ENCODE results near the gene KRT78. TPM values are rescaled to one million over a fixed set of nuclear protein-coding genes. Genes with fewer than 3 reads are reported as not detected.

The KRT78 gene
- total RNA-seq, 1 donor from 2014 or later: not detected

DNA sequence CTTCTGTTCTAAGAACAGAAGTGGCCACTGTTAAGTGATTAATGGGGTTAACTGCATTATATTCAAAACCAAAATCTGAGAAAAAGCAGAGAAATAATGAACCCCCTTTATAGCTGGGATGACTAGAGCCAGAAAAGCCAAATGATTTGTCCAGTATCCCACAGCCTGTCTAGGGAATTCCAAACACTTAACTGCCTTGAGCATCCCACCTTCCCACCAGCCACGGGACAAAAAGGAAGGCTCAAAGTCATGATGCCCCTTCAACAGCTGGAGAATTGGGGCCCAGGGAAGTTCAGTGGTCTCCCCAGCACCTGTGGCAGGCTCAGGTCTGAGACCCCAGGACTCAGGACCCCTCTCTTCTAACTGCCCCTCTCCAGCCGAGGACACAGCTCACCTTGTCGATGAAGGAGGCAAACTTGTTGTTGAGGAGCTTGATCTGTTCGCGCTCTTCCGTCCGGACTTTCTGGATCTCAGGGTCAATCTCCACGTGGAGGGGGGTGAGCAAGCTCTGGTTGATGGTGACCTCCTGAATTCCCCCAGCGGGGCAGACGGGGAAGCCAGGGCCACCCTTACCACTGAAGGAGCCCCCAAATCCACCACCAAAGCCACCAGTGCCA, 35.5 kb downstream of the KRT78 start:
- H3K4me3 Mint-ChIP-seq (ENCODE audit: low read depth): no peak overlapping the region
- H3K9me3 Mint-ChIP-seq (ENCODE audit: low read depth): no peaks in the 10 kb centered on the region
- peaks cover 41% of the 10 kb centered on the region for H3K27me3 Mint-ChIP-seq
- H3K4me1 Mint-ChIP-seq (ENCODE audit: low read depth): peaks cover 21% of the 10 kb centered on the region
- H3K36me3 Mint-ChIP-seq (ENCODE audit: insufficient read depth): no peaks in the 10 kb centered on the region
- TF ChIP-seq, protein P1, sequence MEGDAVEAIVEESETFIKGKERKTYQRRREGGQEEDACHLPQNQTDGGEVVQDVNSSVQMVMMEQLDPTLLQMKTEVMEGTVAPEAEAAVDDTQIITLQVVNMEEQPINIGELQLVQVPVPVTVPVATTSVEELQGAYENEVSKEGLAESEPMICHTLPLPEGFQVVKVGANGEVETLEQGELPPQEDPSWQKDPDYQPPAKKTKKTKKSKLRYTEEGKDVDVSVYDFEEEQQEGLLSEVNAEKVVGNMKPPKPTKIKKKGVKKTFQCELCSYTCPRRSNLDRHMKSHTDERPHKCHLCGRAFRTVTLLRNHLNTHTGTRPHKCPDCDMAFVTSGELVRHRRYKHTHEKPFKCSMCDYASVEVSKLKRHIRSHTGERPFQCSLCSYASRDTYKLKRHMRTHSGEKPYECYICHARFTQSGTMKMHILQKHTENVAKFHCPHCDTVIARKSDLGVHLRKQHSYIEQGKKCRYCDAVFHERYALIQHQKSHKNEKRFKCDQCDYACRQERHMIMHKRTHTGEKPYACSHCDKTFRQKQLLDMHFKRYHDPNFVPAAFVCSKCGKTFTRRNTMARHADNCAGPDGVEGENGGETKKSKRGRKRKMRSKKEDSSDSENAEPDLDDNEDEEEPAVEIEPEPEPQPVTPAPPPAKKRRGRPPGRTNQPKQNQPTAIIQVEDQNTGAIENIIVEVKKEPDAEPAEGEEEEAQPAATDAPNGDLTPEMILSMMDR (IDR thresholded peaks at IDR 0.05; ENCODE audit: unreplicated experiment): no peak
- DNase-seq (ENCODE audit: low spot score, unreplicated experiment): no peak
- H3K27ac Mint-ChIP-seq: no peak overlapping the region

DNA sequence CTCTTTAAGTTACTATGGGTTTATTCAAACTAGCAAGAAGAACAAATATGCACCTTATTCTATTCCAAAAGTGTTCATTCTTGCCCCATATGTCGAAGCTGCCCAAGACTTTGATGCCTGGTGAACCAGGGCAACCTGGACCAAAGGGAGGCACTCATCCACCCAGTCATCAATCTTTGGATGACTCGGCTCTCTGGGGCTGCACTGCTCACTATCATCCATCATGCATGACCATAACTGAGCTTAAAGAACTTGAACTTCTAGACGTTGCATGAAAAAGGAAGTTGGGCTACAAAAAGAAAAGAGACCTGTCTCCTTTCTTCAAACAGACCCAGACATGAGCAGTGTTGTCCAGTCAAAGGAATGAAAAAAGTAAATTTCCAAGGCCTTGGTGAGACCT, 36.0 kb downstream of the KRT78 start:
- Mint-ChIP-seq H3K27ac (no peak overlapping the region), H3K4me1 (ENCODE audit: low read depth) (peaks cover 18% of the 10 kb centered on the region), H3K27me3 (peaks cover 46% of the 10 kb centered on the region)

DNA sequence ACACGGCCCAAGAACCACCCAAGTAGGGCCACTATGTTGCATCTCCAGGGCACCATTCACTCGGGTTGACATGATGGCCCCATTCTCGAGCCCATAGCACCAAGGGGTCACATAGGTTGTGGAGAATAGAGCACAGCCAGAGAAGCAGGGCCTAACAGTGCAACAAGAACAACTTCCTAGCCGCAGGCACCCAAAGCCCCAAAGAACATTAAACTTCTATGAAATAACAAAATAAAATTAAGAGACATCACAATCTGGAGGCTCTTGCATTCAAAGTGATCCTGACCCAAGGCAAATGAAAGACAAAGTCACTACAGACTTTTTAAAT, 36.8 kb downstream of the KRT78 start:
- Mint-ChIP-seq H3K36me3 (ENCODE audit: insufficient read depth) (no peaks in the 10 kb centered on the region), H3K27me3 (peaks cover 48% of the 10 kb centered on the region), H3K27ac (no peak overlapping the region), H3K9me3 (ENCODE audit: low read depth) (no peaks in the 10 kb centered on the region), H3K4me1 (ENCODE audit: low read depth) (peaks cover 18% of the 10 kb centered on the region), H3K4me3 (ENCODE audit: low read depth) (no peak overlapping the region)
- DNase-seq (ENCODE audit: low spot score, unreplicated experiment): no peak
- TF ChIP-seq, protein P1 (IDR thresholded peaks at IDR 0.05; ENCODE audit: unreplicated experiment): no peak

More for the DNA sequence above, 36.0 kb downstream of the KRT78 start:
- TF ChIP-seq, protein P1 (IDR thresholded peaks at IDR 0.05; ENCODE audit: unreplicated experiment): no peak
- no peak for DNase-seq (ENCODE audit: low spot score, unreplicated experiment)
- Mint-ChIP-seq H3K36me3 (ENCODE audit: insufficient read depth) (no peaks in the 10 kb centered on the region), H3K4me3 (ENCODE audit: low read depth) (no peak overlapping the region), H3K9me3 (ENCODE audit: low read depth) (no peaks in the 10 kb centered on the region)

DNA sequence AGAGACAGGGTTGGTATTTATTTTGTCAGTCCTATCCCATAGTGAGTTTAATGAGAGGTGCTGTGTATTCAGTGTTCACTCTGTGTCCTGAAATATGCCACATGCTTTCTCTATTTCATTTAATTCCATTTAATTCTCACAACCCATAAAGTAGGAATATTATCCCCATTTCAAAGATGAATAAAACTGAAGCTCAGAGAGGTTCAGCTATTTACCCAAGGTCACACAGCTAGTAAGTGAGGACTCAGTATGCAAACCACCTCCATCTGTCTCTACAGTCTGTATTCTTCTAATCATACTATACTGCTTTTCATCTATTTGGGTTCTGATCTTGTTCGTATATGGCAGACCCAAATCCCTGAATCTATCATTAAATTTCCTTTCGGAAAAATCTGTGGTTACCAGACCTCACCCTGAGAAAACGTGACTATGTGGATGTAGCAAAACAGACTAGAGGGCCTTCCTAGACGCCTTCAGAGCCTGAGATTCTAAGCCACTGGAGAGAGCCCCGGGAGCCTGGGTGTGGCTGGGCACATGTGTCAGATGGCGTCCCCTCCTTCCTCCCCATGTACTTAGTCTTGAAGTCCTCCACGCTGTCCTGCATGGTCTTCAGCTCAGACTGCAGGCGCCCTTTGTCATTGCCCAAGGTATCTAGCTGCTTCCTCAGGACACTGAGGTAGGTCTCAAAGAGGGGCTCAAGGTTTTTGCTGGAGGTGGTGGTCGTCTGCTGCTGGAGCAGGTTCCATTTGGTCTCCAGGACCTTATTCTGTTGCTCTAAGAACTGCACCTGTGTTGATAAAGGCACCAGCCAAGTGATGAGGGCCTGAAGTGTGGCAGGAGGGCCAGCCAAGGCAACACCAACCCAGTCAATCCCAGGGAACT, 37.4 kb downstream of the KRT78 start:
- Mint-ChIP-seq H3K36me3 (ENCODE audit: insufficient read depth) (no peaks in the 10 kb centered on the region), H3K4me1 (ENCODE audit: low read depth) (peaks cover 18% of the 10 kb centered on the region), H3K27me3 (peaks cover 54% of the 10 kb centered on the region), H3K27ac (no peak overlapping the region), H3K9me3 (ENCODE audit: low read depth) (no peaks in the 10 kb centered on the region), H3K4me3 (ENCODE audit: low read depth) (no peak overlapping the region)
- TF ChIP-seq, protein P1 (IDR thresholded peaks at IDR 0.05; ENCODE audit: unreplicated experiment): no peak
- DNase-seq (ENCODE audit: low spot score, unreplicated experiment): no peak

DNA sequence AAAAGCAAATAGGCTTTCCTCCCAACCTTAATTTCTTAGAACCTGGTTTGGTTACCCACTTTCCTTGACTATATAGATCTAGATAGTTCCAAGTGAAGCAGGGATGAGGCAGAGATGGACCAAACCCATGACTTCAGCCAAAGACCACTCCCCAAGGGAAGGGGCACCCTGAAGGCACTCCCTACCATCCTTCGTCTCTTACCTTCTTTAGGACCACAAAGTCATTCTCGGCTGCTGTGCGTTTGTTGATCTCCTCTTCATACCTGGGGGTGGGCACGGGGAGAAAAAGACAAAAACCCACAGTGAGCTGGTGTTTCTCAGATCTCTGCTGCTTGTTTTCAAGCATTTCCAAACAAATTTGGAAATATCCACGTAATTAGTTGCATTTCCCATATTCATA, 38.2 kb downstream of the KRT78 start:
- no peak overlapping the region for H3K4me3 Mint-ChIP-seq (ENCODE audit: low read depth)

More for the DNA sequence above, 38.2 kb downstream of the KRT78 start:
- TF ChIP-seq, protein P1 (IDR thresholded peaks at IDR 0.05; ENCODE audit: unreplicated experiment): no peak
- Mint-ChIP-seq H3K27me3 (peaks cover 56% of the 10 kb centered on the region), H3K9me3 (ENCODE audit: low read depth) (no peaks in the 10 kb centered on the region), H3K27ac (no peak overlapping the region), H3K4me1 (ENCODE audit: low read depth) (peaks cover 16% of the 10 kb centered on the region), H3K36me3 (ENCODE audit: insufficient read depth) (no peaks in the 10 kb centered on the region)
- DNase-seq (ENCODE audit: low spot score, unreplicated experiment): no peak
